Lower leg skin (tissue), 4 donors: ENCODE measurements around the gene PTPRN2. TPM values are rescaled to one million over a fixed set of nuclear protein-coding genes. Genes with fewer than 3 reads are reported as not detected.

Source experiments
- DNase-seq, 2 donors: peaks; one replicate each; pipeline ENCODE4 v3.0.0-alpha.2; 2019; ENCODE audit warnings: low spot score in 2 of 2
- H3K4me3 ChIP-seq: fragments of 200-600 bp; sonication (generic); 2 replicates; pipeline ENCODE4 v1.5.1; 2017; ENCODE audit warnings: mild to moderate bottlenecking, low read depth; ENCODE audit not compliant: poor library complexity, severe bottlenecking
- POLR2A ChIP-seq, 2 donors: fragments of 450-650 bp; IDR thresholded peaks; one replicate each; pipeline ENCODE4 v1.6.1; 2016 to 2017; ENCODE audit warnings: antibody characterized with exemption in 2 of 2, mild to moderate bottlenecking in 1 of 2, moderate library complexity in 1 of 2
- WGBS, 2 donors: methylation state at CpG; one replicate each; pipeline ENCODE4 v1.1.5; 2018; 5-methylcytosine and 5-hydroxymethylcytosine counted together
- intact Hi-C: fragments of 100-400 bp; cut with DNase I; formaldehyde crosslinking; loops from one replicate; pipeline ENCODE4 v1.15.0; 2023; ENCODE audit warnings: low total_unique reads
- total RNA-seq, 4 donors: library from RNA; depleted of rRNA; stranded (reverse); fragments of >200 nt; gene quantifications; one replicate each; pipeline ENCODE4 v1.1.0, GENCODE V29; 2016
- TF ChIP-seq, protein P1 (sequence below), 3 donors: fragments of 450-650 bp; IDR thresholded peaks; one replicate each; pipeline ENCODE4 v1.5.1; 2016; ENCODE audit warnings: antibody characterized with exemption in 3 of 3, mild to moderate bottlenecking in 3 of 3, moderate library complexity in 2 of 3

The PTPRN2 gene
- total RNA-seq, 4 donors from 2014 or later, result 0.11 to 1.6 (median 0.92) TPM

DNA sequence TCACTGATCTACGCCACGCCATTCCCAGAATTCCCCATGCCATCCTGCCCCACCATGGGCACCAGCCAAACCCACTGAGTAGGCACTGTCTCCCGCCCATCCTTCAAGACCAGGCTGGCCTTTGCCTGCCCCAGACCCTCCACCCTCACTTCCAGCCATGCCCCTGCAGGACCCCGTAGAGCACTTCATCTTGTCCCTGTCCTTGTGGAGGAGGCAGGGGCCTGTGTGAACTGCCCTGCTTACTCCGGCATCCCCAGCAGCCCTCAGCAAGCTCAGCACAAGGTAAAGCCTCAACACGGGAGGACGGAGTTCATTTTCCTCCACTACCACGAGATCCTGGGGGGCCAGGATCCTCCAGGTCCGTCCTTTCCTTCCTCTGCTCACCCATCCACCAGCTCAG, 577.7 kb downstream of the PTPRN2 start:
- intact Hi-C loops, result no loop called here
- no peak overlapping the region for H3K4me3 ChIP-seq
- 62 to 67% methylated on average over 9 of the region's 9 CpGs for WGBS, 2 donors
- TF ChIP-seq, protein P1, sequence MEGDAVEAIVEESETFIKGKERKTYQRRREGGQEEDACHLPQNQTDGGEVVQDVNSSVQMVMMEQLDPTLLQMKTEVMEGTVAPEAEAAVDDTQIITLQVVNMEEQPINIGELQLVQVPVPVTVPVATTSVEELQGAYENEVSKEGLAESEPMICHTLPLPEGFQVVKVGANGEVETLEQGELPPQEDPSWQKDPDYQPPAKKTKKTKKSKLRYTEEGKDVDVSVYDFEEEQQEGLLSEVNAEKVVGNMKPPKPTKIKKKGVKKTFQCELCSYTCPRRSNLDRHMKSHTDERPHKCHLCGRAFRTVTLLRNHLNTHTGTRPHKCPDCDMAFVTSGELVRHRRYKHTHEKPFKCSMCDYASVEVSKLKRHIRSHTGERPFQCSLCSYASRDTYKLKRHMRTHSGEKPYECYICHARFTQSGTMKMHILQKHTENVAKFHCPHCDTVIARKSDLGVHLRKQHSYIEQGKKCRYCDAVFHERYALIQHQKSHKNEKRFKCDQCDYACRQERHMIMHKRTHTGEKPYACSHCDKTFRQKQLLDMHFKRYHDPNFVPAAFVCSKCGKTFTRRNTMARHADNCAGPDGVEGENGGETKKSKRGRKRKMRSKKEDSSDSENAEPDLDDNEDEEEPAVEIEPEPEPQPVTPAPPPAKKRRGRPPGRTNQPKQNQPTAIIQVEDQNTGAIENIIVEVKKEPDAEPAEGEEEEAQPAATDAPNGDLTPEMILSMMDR (IDR thresholded peaks at IDR 0.05), result no peak
- no peak for TF ChIP-seq POLR2A (IDR thresholded peaks at IDR 0.05)
- DNase-seq, result no peak

DNA sequence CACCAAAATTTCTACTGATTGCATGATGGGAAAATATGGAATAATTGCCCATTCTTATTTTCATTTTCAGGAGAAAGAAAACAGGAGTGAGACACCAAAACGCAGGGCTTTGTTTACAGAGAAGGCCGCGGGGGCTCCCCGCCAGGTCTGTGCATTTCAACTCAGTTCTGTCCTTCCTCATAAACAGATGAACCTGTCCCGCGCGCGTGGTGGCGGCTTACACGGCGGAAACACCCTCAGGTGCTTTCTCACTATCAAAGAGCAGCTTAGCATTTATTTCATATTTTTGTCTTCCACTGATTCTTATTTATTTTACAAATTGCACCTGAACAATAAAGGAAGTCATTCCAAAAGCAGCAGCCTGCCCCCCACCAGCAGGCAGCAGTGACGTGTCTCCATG, 579.4 kb downstream of the PTPRN2 start:
- DNase-seq, result peak in 1 of 2 donors; percentile 70
- WGBS, 2 donors, result 69 to 79% methylated on average over 12 of the region's 12 CpGs
- H3K4me3 ChIP-seq, result no peak overlapping the region
- no peak for TF ChIP-seq POLR2A (IDR thresholded peaks at IDR 0.05)
- TF ChIP-seq, protein P1 (IDR thresholded peaks at IDR 0.05), result no peak
- intact Hi-C loops, result no loop called here

DNA sequence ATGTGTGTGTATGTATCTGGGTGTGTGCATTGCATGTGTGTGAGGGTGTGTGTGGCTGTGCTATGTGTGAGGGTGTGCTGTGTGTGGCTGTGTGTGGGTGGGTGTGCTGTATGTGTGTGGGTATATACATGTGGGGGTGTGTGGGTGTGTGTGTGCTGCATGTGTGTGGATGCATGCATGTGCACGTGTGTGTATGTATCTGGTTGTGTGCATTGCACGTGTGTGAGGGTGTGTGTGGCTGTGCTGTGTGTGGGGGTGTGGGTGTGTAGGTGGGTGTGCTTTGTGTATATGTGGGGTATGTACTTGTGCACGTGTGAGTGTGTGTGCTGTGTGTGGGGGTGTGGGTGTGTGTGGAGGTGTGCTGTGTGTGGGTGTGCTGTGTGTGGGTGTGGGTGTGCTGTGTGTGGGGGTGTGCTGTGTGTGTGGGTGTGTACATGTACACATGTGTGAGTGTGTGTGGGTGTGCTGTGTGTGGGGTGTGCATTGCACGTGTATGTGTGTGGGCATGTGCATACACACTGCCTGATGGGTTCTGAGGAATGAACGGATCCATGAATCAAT, 579.8 kb downstream of the PTPRN2 start:
- intact Hi-C loops, result no loop called here
- 58 to 60% methylated on average over 5 of the region's 5 CpGs for WGBS, 2 donors
- H3K4me3 ChIP-seq, result no peak overlapping the region
- TF ChIP-seq, protein P1 (IDR thresholded peaks at IDR 0.05), result no peak
- TF ChIP-seq POLR2A (IDR thresholded peaks at IDR 0.05), result no peak
- no peak for DNase-seq

DNA sequence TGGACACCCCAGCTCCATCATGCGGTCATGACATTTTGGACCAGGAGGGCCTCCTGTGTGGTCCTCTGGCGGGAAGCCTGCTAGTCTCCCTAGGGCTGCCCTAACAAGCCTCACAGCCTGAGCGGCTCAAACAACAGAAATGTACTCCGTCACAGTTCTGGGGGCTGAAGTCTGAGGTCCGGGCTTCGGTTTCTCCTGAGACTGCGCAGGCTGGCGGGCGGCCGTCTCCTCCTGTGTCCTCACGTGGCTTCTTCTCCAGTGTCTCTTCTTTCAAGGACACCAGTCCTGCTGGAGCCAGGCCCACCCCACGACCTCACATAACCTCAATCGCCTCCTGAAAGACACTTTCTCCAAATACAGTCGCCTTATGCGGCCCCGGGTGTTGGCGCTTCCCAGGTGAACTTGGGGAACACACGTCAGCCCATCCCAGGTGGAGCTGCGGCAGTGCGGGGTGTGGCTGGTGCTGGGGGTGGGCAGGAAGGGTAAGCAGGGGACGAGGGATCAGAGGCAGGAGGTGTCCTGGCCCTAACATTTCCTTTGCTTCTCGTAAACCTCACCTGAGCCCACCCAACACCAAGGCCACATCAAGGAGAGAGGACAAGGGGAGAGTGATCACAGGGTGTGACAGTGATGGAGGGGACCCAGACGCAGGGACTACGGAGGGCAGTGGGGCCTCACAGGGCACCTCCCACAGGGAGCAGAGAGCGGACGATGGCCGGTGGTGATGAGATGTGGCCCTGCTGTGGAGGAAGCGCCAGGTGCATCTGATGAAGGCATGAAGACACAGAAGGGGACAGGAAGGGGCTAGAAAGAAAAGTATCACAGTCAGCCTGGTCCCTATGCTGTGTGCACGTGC, 580.6 kb downstream of the PTPRN2 start:
- H3K4me3 ChIP-seq, result no peak overlapping the region
- DNase-seq, result no peak
- WGBS, 2 donors, result 85 to 86% methylated on average over 29 of the region's 29 CpGs
- intact Hi-C loops, result no loop called here
- TF ChIP-seq, protein P1 (IDR thresholded peaks at IDR 0.05), result no peak
- TF ChIP-seq POLR2A (IDR thresholded peaks at IDR 0.05), result no peak

DNA sequence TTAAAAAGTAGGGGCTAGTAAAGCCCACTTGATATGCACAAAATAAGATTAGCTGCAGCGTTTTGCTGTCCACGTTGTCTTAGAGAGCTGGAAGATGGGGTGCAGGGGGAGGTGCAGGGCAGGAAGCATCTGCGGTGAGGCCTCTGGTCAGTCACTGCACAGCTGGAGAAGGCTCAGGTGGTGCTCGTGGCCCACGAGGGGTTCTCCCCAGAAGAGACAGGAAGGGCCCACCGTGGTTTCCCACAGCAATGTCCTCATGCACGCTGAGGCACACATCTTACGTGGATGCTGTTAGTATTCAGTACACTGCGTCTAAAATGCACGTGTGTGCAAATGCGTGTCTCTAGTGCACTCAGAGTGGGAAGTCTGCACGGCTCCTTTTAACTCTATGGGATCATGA, 582.1 kb downstream of the PTPRN2 start:
- intact Hi-C loops, result no loop called here
- TF ChIP-seq POLR2A (IDR thresholded peaks at IDR 0.05), result no peak
- TF ChIP-seq, protein P1 (IDR thresholded peaks at IDR 0.05), result no peak
- no peak for DNase-seq
- WGBS, 2 donors, result 71 to 76% methylated on average over 12 of the region's 12 CpGs
- H3K4me3 ChIP-seq, result no peak overlapping the region
